Bronchial epithelial cell (primary cell): ENCODE results near the gene TPSD1. TPM values are rescaled to one million over a fixed set of nuclear protein-coding genes. Genes with fewer than 3 reads are reported as not detected.

Source experiments
- DNase-seq: peaks from one replicate; pipeline ENCODE4 v3.0.0-alpha.2; 2010; ENCODE audit warnings: low read depth
- FAIRE-seq: peaks from 2 replicates; lab custom pipeline; 2011; peaks lifted over from hg19 to GRCh38; lab: Jason Lieb, UNC
- H3K27me3 ChIP-seq: 2 replicates; pipeline ENCODE4 v1.5.1; 2011; ENCODE audit warnings: low read length; ENCODE audit not compliant: control insufficient read depth, insufficient read depth
- H3K36me3 ChIP-seq: 2 replicates; pipeline ENCODE4 v1.5.1; 2011; ENCODE audit warnings: low read length; ENCODE audit not compliant: control insufficient read depth, insufficient read depth
- H3K4me3 ChIP-seq: 2 replicates; pipeline ENCODE4 v1.5.1; 2011; ENCODE audit warnings: mild to moderate bottlenecking, low read depth, low read length, control low read depth
- CTCF ChIP-seq: IDR thresholded peaks from 2 replicates; pipeline ENCODE4 v1.5.1; 2011; ENCODE audit warnings: mild to moderate bottlenecking, moderate library complexity, low read length, control low read depth, inconsistent platforms; ENCODE audit not compliant: insufficient read depth, severe bottlenecking
- total RNA-seq: library from RNA; depleted of rRNA; stranded (reverse); fragments of >200 nt; gene quantifications from 2 replicates; pipeline ENCODE4 v1.2.1, GENCODE V29; 2014

TPSD1 gene
- total RNA-seq, 1 donor from 2014 or later: not detected

- no peak overlapping the region for H3K4me3 ChIP-seq
- FAIRE-seq (no peak), DNase-seq (no peak)
- H3K36me3 ChIP-seq: no peaks in the 10 kb centered on the region
- no peak for TF ChIP-seq CTCF
- H3K27me3 ChIP-seq: no peaks in the 10 kb centered on the region
Observed at GRCh38 chr16:1277617-1278282, 21.9 kb downstream of the TPSD1 start.

DNA sequence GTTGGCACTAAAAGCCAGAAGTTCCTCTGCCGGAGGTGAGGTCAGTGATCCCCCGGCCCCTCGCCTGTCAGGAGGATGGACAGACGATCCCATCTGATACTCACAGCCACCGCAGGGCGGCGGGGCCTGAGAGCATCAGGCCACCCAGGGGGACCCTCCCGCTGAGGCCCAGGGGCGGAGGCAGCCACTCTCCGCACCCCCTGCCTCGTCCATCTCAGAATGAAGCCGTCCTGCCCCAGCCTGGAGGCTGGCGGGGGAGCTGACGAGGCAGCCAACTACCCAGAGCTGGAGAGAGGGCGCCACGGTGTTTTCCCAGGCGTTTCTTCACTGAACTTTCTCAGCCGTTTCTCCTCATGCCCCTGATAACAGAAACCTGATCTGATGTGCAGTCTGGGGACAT lies 22.6 kb downstream of the TPSD1 start:
- DNase-seq (no peak), FAIRE-seq (no peak)
- H3K4me3 ChIP-seq: no peak overlapping the region
- no peaks in the 10 kb centered on the region for H3K27me3 ChIP-seq
- no peaks in the 10 kb centered on the region for H3K36me3 ChIP-seq
- no peak for TF ChIP-seq CTCF

GRCh38 chr16:1279081-1279944 lies 23.4 kb downstream of the TPSD1 start:
- no peak overlapping the region for H3K4me3 ChIP-seq
- H3K27me3 ChIP-seq: no peaks in the 10 kb centered on the region
- FAIRE-seq: no peak
- DNase-seq: no peak
- TF ChIP-seq CTCF: no peak
- no peaks in the 10 kb centered on the region for H3K36me3 ChIP-seq

GRCh38 chr16:1279945-1280589 lies 24.2 kb downstream of the TPSD1 start:
- no peaks in the 10 kb centered on the region for H3K27me3 ChIP-seq
- no peaks in the 10 kb centered on the region for H3K36me3 ChIP-seq
- TF ChIP-seq CTCF: no peak
- FAIRE-seq (no peak), DNase-seq (no peak)
- no peak overlapping the region for H3K4me3 ChIP-seq

DNA sequence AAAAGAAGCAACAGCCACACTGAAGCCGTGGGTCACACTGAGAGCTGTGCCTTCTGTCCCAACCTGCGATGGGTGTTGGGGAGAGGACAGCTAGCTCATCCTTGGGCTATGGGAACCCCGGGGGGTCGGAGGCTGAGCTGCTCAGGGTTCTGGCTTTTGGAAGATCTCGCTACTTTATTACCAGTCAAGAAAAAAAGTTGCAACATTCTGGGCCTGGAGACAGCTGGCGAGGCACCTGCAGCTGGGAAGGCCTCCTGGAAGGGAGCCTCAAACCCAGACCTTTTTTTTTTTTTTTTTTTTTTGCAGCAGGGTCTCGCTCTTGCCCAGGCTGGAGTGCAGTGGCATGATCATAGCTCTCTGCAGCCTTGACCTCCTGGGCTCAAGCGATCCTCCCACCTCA lies 24.9 kb downstream of the TPSD1 start:
- TF ChIP-seq CTCF: no peak
- DNase-seq (no peak), FAIRE-seq (no peak)
- Histone ChIP-seq H3K27me3 (no peaks in the 10 kb centered on the region), H3K36me3 (no peaks in the 10 kb centered on the region), H3K4me3 (no peak overlapping the region)
